Fibroblast of lung (primary cell): ENCODE results near the gene C1R.

Source experiments
- CTCF ChIP-seq, 2 donors: IDR thresholded peaks in 1 of 2; conservative IDR thresholded peaks in 1 of 2; 1 replicate in 1 of 2; 2 replicates in 1 of 2; pipeline ENCODE4 v1.5.1; 2011 to 2012; ENCODE audit warnings: low read length in 2 of 2, control low read depth in 1 of 2, inconsistent platforms in 1 of 2, low read depth in 1 of 2, mild to moderate bottlenecking in 1 of 2
- EZH2 ChIP-seq: IDR thresholded peaks from 2 replicates; pipeline ENCODE4 v1.5.1; 2012; ENCODE audit warnings: low read length, control low read depth, mild to moderate bottlenecking; ENCODE audit errors: missing control alignments

- TF ChIP-seq CTCF (conservative IDR thresholded peaks at IDR 0.05 in 1 of 2, IDR thresholded peaks at IDR 0.05 in 1 of 2; ENCODE audit: low read depth in 1 of 2, low read length in 2 of 2) (peak in 1 of 2 donors; percentile 4), EZH2 (peak; percentile 16)
These were observed 38.7 kb upstream of the C1R start for GRCh38 chr12:7130701-7131501.
